H4 (cell line): ENCODE data around the gene SLC38A3. TPM values are rescaled to one million over a fixed set of nuclear protein-coding genes. Genes with fewer than 3 reads are reported as not detected.

ENCODE experiments used
- DNase-seq: peaks from one replicate; pipeline ENCODE4 v3.0.0-alpha.2; 2015; ENCODE audit warnings: low spot score
- total RNA-seq: library from RNA; depleted of rRNA; stranded (reverse); fragments of >200 nt; shearing (Covaris generic); gene quantifications from 2 replicates; pipeline ENCODE4 v1.2.3, GENCODE V29; 2014

The SLC38A3 gene
- total RNA-seq, 1 experiment from 2014 or later, result not detected

DNA sequence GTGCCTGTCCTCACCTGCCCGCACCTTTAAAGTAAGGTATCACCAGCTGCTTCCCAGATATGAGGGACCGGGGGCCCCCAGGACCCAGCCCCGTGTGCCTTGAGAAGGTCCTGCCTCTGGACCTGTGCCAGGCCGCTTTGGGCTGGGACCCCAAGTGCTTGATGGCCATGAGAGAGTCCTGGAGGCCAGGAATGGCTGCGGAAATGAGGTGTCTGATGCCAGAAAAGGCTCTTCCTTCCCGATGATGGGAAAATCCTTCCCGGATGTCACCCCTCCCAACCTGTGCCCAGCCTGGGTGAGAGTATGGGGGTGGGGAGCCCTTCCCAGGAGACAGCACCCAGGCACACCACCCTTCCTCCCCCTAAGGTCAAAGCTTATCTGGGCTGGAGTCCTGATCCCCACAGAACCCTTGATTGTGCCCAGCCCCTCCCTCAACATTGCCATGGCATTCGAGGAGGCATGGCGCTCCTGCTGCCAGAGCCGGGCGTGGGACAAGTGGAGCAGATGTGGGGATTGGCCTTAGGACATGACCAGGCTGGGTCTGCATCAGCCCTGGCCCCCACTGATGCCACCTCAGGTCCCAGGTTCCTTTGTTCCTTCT, 35.7 kb upstream of the SLC38A3 start:
- no peak for DNase-seq

DNA sequence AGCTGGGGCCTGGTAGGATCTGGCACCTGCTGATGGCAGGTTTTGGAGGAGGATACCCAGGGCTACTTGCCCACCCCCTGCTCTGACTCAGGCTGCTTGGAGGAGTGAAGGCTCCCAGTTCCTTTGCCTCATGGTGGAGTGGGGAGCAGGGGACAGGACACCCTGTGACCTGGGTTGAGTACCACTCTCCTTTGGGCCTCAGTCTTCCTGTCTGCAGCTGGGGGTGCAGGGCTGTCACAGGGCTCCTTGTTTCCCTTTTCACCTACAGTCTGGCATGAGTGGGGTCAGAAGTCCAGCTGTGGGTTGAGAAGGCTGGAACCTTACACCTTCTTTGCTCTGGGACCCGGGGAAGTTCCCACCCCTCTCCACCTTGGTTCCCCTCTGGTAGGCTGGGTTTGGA, 35.2 kb upstream of the SLC38A3 start:
- no peak for DNase-seq

DNA sequence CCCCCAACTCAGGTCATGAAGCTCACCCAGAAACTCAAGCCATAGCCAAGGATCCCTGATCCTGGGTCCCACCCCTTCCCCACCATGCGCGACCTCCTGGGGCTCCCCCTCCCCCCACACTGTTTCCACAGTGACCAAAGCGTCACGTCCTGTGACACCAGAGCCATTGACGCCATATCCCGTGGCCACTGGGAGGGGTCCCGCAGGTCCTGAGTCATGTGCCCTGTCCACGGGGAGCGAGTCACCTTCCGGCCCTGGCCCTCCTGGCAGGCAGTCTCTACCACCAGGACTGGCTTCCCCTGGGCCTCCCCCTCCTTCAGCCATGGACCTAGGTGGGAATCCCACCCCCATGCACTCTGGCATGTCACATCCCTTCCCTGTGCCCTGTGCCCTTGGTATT, 34.4 kb upstream of the SLC38A3 start:
- DNase-seq, result peak; percentile 35

DNA sequence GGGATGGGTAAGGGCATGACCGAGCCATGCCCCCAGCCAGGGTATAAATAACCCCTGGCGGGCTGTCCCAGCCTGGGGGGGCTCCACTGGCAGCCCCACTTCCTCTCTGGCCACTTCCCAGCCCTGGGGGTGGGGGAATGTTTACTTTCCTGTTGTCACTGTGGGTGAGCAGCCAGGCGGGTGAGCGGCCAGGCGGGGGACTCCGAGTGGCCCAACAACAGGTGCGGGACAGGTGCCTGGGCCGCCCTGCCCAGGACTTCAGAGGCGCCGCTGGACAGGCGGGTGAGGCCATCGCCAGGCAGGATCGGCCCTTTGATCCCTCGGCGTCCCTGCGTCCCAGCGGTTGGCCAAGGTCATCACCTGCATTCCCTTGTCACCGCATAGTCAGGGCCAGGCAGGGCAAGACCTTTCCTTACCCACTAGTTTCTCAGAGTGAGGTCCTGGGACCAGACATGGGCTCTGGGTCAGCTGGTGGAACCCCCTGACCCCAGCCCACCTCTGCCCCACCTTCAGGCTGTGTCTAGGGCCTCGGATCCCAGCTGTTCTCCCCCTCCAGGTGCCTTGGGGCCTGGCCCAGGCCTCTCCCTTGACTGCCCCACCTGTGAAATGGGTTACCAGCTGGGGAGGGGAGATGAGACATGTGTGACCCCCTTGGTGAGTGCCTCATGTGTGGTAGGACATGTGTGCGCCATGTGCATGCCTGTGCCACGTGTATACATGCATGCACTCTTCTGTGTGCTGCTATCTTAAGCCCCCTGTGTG, 33.4 kb upstream of the SLC38A3 start:
- no peak for DNase-seq

DNA sequence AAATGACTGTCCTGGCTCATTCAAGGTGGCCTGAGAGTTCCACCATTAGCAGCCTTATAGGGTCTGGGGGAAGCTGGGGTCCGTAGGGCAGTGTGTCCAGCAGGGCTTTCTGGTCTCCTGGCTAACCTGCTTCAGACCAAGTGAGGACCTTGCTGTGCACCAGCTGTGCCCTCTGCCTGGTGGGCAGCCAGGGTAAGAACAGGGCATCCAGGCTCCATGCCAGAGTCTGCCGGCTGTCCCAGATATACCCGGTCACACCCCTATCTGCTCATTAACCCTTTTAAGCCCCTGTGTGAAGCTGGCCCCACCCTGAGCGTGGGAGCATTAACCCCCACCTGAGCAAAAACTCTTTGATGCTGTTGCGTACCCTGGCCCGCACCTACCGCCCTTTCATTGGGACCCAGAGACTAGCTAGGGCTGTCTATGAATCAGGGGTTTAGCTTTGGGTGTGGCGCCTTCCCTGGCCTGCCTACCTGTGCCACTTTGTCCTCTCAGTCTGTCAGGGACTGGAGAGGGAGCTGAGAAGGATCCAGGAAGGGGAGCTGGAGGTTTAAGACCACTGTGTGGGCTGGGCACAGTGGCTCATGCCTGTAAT, 32.3 kb upstream of the SLC38A3 start:
- DNase-seq, result no peak

DNA sequence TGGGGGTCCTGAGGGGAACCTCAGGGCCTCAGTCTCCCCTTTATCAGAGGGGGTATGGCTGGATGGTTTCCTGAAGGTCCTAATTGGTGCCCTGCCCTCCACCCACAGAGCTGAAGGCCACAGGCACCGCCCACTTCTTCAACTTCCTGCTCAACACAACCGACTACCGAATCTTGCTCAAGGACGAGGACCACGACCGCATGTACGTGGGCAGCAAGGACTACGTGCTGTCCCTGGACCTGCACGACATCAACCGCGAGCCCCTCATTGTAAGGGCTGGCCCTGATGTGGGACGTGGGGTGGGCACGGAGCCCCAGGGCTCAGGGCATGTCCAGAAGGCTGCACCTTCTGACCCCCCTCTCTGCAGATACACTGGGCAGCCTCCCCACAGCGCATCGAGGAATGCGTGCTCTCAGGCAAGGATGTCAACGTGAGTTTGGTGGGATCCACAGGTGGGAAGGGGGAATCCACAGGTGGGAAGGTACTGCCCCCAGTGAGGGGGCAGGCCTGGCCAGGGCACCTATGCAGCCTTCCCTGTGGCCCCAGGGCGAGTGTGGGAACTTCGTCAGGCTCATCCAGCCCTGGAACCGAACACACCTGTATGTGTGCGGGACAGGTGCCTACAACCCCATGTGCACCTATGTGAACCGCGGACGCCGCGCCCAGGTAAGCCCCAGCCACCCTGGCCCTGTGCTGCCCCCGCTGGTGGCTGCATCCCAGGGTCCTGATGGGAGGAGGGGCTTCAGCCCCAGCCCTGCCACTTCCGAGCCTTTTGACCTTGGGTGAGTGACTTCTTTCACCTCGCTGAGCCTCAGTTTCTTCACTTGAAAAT, 31.2 kb upstream of the SLC38A3 start:
- no peak for DNase-seq

DNA sequence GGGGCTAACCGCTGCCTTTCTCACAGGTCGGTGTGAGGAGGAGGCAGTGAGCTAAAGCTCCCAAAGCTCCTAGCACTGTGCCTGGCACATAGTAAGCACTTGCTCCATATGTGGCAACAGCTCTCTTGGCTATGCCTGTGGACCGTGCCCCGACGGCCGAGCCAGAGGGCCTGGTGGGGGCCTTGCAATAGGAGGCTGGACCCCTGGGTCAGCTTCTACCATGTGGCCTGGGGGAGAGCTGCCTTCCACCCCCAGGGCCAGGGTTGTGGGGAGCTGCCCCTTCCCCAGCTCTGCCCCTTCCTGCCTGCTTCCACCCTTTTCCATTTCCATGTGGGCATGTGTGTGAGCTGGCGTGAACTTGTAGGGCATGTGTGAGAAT, 30.6 kb upstream of the SLC38A3 start:
- no peak for DNase-seq

DNA sequence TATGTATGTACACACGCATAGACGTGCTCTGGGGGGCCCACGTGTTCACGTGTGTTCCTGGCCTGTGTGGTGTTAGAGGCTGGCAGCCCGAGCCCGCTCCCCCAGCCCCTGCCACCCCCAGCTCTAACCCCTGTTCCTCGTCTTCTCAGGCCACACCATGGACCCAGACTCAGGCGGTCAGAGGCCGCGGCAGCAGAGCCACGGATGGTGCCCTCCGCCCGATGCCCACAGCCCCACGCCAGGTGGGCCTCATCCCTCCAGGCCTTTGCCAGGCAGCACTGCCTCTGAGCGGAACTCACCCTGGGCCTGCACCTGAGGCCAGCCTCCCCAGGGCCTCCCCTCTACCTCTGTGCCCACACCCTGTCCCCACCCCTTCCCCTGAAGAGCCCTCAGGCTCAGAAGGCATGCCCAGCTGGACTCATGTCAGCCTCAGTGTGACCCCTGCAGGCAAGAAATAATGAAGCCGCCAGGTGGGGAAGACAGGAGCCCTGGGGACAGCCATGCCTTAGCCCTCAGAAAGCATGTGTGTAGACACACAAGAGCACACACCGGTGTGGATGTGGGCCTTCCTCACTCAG, 30.0 kb upstream of the SLC38A3 start:
- DNase-seq, result no peak

DNA sequence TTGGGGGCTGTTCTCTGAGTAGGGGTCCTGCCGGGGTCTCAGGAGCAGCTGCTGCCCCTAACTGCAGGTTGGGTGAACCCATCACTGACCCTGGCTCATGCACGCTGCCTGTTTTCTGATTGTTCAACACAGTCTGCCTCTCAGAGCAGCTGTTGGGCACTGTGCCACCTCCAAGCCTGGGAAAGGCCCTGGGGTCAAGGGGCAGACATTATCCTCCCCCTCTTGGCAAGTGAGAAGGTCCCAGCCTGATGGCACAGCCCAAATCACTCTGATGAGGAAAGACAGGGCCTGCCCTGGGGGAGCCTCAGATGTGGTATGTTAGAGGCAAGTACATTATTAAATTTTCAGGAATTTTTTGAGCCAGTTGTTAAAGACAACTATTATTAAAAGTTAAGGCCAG, 27.7 kb upstream of the SLC38A3 start:
- DNase-seq, result no peak

DNA sequence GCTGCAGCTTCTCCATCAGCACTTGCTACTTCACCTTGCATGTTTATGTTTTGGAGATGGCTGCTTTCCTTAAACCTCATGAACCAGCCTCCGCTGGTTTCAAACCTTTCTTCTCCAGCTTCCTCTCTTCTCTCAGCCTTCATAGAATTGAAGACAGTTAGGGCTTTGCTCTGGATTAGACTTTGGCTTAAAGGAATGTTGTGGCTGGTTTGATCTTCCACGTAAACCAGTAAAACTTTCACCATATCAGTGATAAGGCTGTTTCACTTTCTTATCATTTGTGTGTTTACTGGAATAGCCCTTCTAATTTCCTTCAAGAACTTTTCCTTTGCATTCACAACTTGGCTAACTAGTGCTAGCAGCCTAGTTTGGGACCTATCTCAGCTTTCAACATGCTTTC, 25.4 kb upstream of the SLC38A3 start:
- no peak for DNase-seq

DNA sequence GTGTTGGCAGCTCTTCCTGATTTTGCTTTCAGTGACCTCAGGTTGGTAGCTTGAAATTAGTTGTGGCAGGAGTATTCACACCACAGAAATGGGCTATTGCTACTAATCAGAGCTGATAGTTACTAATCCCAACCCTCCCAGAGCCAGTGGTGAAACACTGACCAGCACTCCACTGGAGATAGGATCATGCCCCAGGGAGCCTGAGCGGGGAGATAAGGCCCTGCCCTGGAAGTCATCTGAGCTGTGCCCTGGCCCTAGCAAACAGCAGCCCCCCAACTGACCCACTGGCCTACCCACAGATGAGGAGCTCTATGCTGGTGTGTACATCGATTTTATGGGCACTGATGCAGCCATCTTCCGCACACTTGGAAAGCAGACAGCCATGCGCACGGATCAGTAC, 23.1 kb upstream of the SLC38A3 start:
- no peak for DNase-seq

DNA sequence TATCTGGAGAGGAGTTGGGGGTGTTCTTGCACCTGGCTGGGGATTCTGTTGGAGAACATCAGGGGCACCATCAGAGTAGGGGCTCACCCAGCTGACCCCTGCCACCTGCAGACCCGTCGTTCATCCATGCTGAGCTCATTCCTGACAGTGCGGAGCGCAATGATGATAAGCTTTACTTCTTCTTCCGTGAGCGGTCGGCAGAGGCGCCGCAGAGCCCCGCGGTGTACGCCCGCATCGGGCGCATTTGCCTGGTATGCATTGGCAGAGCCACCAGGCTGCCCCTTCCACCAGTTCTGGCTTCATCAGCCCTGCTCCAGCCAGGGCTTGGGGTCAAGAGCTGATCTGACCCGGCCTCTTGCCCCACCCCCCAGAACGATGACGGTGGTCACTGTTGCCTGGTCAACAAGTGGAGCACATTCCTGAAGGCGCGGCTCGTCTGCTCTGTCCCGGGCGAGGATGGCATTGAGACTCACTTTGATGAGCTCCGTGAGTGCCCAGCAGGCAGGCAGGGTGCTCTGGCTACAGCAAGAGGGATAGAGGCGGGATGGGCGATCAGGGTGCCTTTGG, 22.5 kb upstream of the SLC38A3 start:
- DNase-seq, result no peak

DNA sequence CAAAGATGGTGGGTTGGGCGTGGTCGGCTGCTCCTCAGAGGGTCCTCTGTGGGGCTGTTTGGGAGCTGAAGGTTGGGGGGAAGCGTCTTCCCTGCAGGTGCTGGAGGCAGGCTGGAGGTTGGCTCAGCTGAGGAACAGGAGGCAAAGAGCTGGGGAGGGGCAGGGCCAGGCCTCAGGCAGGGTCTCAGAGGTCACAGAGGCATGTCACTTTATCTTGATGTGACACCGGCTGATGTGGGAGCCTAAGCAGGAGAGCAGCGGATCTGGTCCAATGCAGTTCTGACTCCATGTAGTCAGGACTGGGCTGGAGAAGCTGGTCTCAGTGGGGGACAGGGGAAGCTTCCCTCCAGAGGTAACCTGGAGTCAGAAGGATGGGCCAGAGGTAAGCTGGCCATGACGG, 21.3 kb upstream of the SLC38A3 start:
- no peak for DNase-seq

DNA sequence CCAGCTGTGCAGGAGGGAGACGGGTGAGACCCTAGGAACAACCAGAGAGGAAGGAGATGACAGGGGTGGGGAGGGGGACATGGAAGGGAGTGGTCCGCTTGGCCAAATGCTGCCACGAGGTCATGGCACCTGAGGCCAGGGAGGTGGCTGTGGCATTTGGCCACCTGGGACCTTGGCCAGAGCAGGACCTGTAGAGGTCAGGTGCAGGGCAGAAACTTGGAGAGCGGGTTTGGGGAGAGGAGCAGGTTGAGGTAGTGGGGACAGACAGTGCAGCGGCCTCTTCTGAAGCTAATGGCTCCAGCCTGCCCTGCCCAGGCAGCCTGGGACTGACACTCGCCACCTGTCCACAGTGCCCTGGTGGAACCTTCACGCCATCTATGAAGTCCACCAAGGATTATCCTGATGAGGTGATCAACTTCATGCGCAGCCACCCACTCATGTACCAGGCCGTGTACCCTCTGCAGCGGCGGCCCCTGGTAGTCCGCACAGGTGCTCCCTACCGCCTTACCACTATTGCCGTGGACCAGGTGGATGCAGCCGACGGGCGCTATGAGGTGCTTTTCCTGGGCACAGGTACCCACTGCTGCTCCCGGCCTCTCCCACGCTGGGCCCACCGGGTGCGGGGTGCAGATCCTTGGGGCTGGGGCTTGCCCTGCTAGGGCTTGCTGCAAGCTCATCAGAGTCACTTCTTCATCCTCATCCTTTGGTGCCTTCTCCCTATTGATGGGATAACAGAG, 20.7 kb upstream of the SLC38A3 start:
- DNase-seq, result no peak

DNA sequence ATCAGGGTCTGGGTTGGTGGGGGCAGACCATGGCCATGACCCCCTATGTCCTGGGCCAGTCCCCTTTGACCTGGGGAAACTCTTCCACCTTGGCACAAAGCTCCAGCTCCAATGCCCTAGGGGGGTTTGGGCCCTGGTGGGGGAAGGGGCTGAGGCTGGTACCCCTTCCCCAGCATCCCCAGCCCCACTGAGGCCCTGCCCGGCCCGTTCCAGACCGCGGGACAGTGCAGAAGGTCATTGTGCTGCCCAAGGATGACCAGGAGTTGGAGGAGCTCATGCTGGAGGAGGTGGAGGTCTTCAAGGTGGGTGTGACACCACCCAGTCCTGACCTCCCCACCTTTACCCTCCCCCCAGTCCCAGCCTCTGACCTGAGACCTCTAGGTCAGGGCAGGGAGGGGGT, 19.8 kb upstream of the SLC38A3 start:
- no peak for DNase-seq

DNA sequence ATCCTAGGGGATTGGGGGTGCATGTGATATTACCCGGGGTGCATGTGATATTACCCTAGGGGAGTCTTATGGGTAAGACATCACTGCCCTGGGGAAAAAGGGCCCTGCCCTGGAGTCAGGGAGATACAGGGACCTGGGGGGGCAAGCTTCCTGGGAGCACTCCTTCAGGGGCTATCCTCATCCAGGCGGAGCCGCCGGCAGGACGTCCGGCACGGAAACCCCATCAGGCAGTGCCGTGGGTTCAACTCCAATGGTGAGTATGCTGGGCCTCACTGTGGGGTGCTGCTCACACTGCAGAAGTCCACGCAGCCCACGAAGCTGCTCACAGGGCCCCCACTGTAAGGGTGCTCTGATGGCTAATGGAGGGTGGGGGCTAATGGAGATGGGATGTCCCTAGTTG, 19.0 kb upstream of the SLC38A3 start:
- DNase-seq, result no peak

DNA sequence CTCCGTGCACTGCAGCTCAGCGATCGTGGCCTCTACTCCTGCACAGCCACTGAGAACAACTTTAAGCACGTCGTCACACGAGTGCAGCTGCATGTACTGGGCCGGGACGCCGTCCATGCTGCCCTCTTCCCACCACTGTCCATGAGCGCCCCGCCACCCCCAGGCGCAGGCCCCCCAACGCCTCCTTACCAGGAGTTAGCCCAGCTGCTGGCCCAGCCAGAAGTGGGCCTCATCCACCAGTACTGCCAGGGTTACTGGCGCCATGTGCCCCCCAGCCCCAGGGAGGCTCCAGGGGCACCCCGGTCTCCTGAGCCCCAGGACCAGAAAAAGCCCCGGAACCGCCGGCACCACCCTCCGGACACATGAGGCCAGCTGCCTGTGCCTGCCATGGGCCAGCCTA, 17.3 kb upstream of the SLC38A3 start:
- no peak for DNase-seq

DNA sequence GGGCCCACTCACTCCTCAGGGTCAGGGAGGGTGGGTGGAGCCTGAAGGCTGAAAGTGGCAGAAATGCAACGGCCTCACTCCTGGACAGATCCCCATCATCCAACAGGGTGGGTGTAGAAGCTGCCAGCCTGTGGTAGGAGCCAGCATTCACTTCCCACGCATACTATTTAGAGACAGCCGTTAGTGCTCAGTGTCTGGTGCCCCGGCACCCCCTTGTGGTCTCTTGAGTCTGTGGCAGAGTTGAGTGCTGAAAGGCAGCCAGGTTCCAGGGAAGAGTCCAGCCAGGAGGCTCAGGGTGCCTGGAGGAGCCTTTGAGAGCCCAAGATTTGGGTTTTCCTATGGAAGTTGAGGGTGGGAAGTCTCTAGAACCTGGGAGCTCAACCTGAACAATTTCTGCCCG, 15.8 kb upstream of the SLC38A3 start:
- peak; percentile 59 for DNase-seq

DNA sequence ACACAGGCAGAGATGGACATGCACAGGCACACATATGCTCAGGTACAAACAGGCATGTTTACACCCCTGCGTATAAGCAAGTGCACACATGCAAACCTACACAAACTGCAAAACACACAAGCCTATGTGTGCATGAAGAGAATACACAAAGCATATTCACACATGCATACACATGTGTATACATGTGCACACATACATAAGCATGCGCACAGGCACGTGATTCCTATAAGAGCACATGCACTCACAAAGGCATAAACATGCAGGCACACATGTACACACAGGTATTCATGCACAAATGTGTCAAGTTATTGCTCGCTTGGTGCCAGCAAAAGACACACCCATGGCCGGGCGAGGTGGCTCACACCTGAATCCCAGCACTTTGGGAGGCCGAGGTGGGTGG, 15.1 kb upstream of the SLC38A3 start:
- no peak for DNase-seq

DNA sequence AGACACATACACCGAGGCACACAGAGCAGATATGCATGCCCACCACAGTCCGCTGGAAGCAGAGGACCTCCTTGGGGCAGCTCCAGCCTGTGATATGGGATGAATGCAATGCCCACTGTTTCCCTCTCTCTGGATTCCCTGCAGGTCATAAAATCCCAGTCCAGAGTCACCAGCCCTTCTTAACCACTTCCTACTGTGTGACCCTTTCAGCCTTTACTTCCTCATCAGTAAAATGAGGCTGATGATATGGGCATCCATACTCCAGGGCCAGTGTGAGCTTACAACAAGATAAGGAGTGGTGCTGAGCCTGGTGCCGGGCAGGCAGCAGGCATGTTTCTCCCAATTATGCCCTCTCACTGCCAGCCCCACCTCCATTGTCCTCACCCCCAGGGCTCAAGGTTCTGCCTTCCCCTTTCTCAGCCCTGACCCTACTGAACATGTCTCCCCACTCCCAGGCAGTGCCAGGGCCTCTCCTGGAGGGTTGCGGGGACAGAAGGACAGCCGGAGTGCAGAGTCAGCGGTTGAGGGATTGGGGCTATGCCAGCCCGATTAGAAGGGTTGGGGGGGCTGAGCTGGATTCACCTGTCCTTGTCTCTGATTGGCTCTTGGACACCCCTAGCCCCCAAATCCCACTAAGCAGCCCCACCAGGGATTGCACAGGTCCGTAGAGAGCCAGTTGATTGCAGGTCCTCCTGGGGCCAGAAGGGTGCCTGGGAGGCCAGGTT, 14.0 kb upstream of the SLC38A3 start, which contains the start of gene GNAT1:
Gene GNAT1, plus strand, starts transcription at position 675 of the 725 bp plus-strand sequence. CDS start 116 bp downstream, outside the sequence.
- DNase-seq, result no peak
